Cardiac fibroblast (primary cell): Measurements from ENCODE around the gene TAAR1.
"Not testable (repeated sequence)": the region's sequence is repeated elsewhere in the genome, so short reads cannot be mapped to it uniquely, and the experiment has no call there.

Source experiments
- DNase-seq, 2 donors: peaks; one replicate each; pipeline versions ENCODE4 v3.0.0 to v3.0.0-alpha.2; 2010; ENCODE audit warnings: low read depth in 2 of 2
- H3K4me3 ChIP-seq, 2 donors: replicated peaks in 1 of 2; 1 replicate in 1 of 2; 2 replicates in 1 of 2; pipeline ENCODE4 v1.5.1; 2011; ENCODE audit warnings: low read depth in 2 of 2, low read length in 2 of 2, mild to moderate bottlenecking in 2 of 2, moderate library complexity in 1 of 2
- CTCF ChIP-seq: IDR thresholded peaks from one replicate; pipeline ENCODE4 v1.5.1; 2011; ENCODE audit warnings: low read depth, mild to moderate bottlenecking, low read length, inconsistent platforms

Gene TAAR1

GRCh38 chr6:132693478-132693877 lies 34.5 kb upstream of the TAAR1 start:
- DNase-seq: peak; percentile 80 to 82
- H3K4me3 ChIP-seq: no peak overlapping the region
- no peak for TF ChIP-seq CTCF

DNA sequence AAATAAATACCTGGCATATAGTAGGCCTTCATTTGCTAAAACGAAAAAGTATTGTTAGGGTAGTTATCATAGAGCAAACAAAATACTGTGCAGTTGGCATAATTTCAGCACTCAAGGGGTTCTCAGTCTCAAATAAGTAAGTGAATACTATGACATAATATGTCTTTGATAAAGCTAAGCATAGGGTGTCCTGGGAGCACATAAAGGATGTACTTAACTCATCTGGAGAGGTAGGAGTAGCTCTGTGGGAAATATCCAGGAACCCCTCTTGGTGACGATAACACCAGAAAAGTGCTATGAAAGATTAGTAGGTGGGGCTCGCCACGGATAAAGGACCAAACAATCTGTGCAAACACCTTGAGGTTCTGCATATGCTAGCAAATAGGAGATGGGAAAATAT lies 31.7 kb upstream of the TAAR1 start:
- H3K4me3 ChIP-seq: no peak overlapping the region
- no peak for TF ChIP-seq CTCF

GRCh38 chr6:132687306-132687705 lies 28.3 kb upstream of the TAAR1 start:
- TF ChIP-seq CTCF: no peak
- peak overlapping the region in 1 of 2 donors; percentile 16 for H3K4me3 ChIP-seq
- peak; percentile 64 to 84 for DNase-seq

More for the DNA sequence above, 31.7 kb upstream of the TAAR1 start:
- DNase-seq: no peak

DNA sequence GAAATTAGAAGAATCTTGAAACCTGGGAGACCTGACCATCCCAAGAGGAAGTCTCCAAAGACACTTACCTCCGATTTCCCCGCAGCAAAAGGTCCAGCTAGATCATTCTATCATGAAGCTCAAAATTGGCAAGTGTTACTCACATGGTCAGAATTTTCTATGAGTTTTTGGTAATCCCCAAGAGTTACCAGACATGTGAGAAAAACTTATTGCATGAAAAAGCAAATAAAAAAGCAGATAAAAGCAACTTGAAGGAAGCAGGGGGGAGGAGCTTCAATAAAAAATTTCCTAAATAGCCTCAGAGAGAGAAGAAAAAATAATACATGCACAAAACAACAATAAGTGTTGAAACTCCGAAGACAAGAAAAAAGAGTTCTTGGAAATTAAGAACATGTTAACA lies 27.5 kb upstream of the TAAR1 start:
- DNase-seq: peak in 1 of 2 donors; percentile 11
- no peak overlapping the region for H3K4me3 ChIP-seq
- TF ChIP-seq CTCF: no peak

GRCh38 chr6:132685009-132685408 lies 26.0 kb upstream of the TAAR1 start:
- DNase-seq: no peak
- no peak overlapping the region for H3K4me3 ChIP-seq
- no peak for TF ChIP-seq CTCF

GRCh38 chr6:132684272-132684671 lies 25.3 kb upstream of the TAAR1 start:
- no peak for TF ChIP-seq CTCF
- no peak for DNase-seq
- no peak overlapping the region for H3K4me3 ChIP-seq

DNA sequence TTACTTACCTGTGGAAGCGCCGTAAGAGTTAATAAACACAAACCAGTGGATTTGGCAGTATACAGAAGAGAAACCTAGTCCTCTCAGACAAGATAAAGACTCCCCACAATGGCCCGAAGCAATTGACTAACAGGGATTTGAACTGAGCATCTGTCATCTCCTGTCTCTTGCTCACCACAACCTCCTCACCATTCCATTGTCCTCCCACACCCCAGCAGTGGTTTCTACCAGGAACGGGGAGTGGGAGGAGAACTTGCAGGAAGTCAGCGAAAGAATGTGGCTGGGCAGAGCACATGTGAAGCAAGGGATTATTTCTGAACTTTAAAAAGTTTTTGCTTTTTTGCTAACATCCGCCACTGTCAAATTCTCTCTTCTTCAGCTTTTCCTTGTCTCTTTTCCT lies 24.6 kb upstream of the TAAR1 start:
- no peak for TF ChIP-seq CTCF
- DNase-seq: peak; percentile 73 to 79
- no peak overlapping the region for H3K4me3 ChIP-seq

DNA sequence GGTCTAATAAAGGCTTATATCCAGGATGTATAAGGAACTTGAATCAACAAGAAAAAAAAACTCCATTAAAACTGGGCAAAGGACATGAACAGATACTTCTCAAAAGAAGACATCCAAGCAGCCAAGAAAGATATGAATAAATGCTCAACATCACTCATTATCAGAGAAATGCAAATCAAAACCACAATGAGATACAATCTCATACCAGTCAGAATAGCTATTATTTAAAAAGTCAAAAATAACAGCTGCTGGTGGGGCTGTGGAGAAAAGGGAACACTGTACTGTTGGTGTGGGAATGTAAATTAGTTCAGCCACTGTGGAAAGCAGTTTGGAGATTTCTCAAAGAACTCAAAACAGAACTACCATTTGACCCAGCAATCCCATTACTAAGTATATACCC lies 20.1 kb upstream of the TAAR1 start:
- not testable (repeated sequence) for H3K4me3 ChIP-seq, DNase-seq
